Mesothelial cell of epicardium (in vitro differentiated cells): Measurements from ENCODE around the gene IFNAR1. TPM values are rescaled to one million over a fixed set of nuclear protein-coding genes. Genes with fewer than 3 reads are reported as not detected.

Experiments
- DNase-seq, 2 experiments: peaks; one replicate each; pipeline ENCODE4 v3.0.0; 2021; ENCODE audit warnings: low spot score in 2 of 2; ENCODE audit not compliant: unreplicated experiment in 2 of 2
- H3K27ac Mint-ChIP-seq: 2 replicates; pipeline ENCODE4 v1.8.0; 2021; ENCODE audit warnings: mixed read lengths
- H3K27me3 Mint-ChIP-seq: 2 replicates; pipeline ENCODE4 v1.8.0; 2021; ENCODE audit warnings: low read depth, mixed read lengths
- H3K36me3 Mint-ChIP-seq: 2 replicates; pipeline ENCODE4 v1.8.0; 2021; ENCODE audit warnings: mixed read lengths
- H3K4me1 Mint-ChIP-seq: 2 replicates; pipeline ENCODE4 v1.8.0; 2021; ENCODE audit warnings: mixed read lengths
- H3K4me3 Mint-ChIP-seq: 2 replicates; pipeline ENCODE4 v1.8.0; 2021; ENCODE audit warnings: mild to moderate bottlenecking, moderate library complexity, mixed read lengths
- H3K9me3 Mint-ChIP-seq: 2 replicates; pipeline ENCODE4 v1.8.0; 2021; ENCODE audit warnings: mixed read lengths
- CTCF ChIP-seq: fragments of 200-600 bp; sonication (generic); IDR thresholded peaks from one replicate; pipeline ENCODE4 v1.5.0; 2021; ENCODE audit warnings: antibody characterized with exemption; ENCODE audit not compliant: unreplicated experiment
- total RNA-seq: library from RNA; stranded (reverse); gene quantifications from 3 replicates; pipeline ENCODE4 v1.2.1, GENCODE V29; 2021

The IFNAR1 gene
- total RNA-seq, 1 donor from 2014 or later: 27.0 TPM

DNA sequence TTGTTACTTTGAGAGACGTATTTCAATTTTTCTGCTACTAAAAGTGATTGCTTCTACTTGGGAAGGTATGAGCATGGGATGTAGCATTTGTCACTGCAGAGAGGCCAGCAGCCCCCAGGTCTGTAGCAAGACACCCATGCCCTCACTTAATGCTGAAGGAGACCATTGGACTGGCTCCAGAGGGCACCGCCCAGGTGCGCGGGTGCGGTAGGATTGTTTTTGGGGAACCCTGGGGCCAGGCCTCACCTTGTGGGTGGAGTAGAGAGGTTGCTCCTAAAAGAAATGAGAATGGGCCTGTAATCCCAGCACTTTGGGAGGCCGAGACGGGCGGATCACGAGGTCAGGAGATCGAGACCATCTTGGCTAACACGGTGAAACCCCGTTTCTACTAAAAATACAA is 47.8 kb downstream of the IFNAR1 start:
- Mint-ChIP-seq H3K9me3 (peaks cover 6% of the 10 kb centered on the region), H3K27ac (no peak overlapping the region), H3K4me1 (no peaks in the 10 kb centered on the region), H3K27me3 (peaks cover 2% of the 10 kb centered on the region), H3K36me3 (peaks cover 2% of the 10 kb centered on the region), H3K4me3 (no peak overlapping the region)
- no peak for TF ChIP-seq CTCF
- DNase-seq: no peak

DNA sequence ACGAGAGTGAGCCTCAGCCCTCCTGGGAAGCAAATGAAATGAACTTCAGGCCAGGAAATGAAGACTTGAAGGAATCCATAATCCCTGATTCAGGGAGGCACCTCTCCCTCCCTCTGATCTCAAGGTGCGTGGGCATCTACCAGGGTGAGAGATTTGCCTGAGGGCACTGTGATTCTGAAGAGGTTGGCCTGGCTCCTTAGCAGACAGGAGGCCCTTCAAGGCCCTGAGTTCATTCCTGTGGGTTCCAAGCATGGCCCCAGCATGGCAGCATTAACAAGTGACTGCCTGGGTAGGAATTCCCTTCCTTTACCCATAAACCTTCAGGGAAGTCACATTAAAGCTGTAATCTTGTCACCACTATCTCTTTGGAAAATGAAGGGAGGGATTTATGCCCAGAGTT is 48.7 kb downstream of the IFNAR1 start:
- no peak for DNase-seq
- Mint-ChIP-seq H3K36me3 (peaks cover 1% of the 10 kb centered on the region), H3K9me3 (peaks cover 2% of the 10 kb centered on the region), H3K27ac (no peak overlapping the region), H3K4me1 (no peaks in the 10 kb centered on the region), H3K4me3 (no peak overlapping the region), H3K27me3 (peaks cover 2% of the 10 kb centered on the region)
- no peak for TF ChIP-seq CTCF

DNA sequence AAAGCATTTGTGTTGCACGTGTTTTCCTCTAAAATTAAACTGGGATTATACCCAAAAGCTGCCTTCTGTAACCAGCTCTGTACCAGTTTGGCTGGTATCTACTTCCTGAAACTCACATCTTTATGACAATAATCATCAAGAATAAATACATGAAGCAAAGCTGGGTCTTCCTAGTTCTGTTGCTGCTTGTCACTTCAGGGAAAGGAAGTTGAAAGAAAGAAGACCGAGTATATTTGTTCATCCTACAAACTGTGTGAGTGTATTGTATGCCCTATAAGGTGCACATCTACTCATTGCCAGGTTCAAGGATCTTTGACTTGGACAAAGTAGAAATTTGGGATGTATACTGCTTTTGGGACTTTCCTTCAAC is 49.3 kb downstream of the IFNAR1 start:
- Mint-ChIP-seq H3K4me1 (no peaks in the 10 kb centered on the region), H3K4me3 (no peak overlapping the region), H3K27me3 (peaks cover 2% of the 10 kb centered on the region), H3K36me3 (peaks cover 1% of the 10 kb centered on the region), H3K27ac (no peak overlapping the region), H3K9me3 (no peaks in the 10 kb centered on the region)
- DNase-seq: no peak
- no peak for TF ChIP-seq CTCF

- Mint-ChIP-seq H3K27ac (no peak overlapping the region), H3K4me1 (no peaks in the 10 kb centered on the region), H3K27me3 (peaks cover 2% of the 10 kb centered on the region), H3K36me3 (peaks cover 1% of the 10 kb centered on the region), H3K4me3 (no peak overlapping the region), H3K9me3 (no peaks in the 10 kb centered on the region)
- no peak for DNase-seq
- TF ChIP-seq CTCF: no peak
Measured at GRCh38 chr21:33374450-33375096, 49.8 kb downstream of the IFNAR1 start.

GRCh38 chr21:33375101-33375644 is 50.4 kb downstream of the IFNAR1 start:
- H3K27ac Mint-ChIP-seq: no peak overlapping the region
- no peaks in the 10 kb centered on the region for H3K9me3 Mint-ChIP-seq
- DNase-seq: no peak
- no peak overlapping the region for H3K4me3 Mint-ChIP-seq
- H3K27me3 Mint-ChIP-seq: peaks cover 2% of the 10 kb centered on the region
- no peaks in the 10 kb centered on the region for H3K4me1 Mint-ChIP-seq
- no peak for TF ChIP-seq CTCF
- no peaks in the 10 kb centered on the region for H3K36me3 Mint-ChIP-seq
